GM10248 (cell line): ENCODE data around the gene NNMT.

Experiments used
- CTCF ChIA-PET: fragments of 300-600 bp; sonication (Branson Sonifier 250); formaldehyde crosslinking; extraction: SDS; loops from one replicate; lab custom pipeline; 2021; ENCODE audit warnings: antibody characterized with exemption; lab: Yijun Ruan, JAX
- POLR2A ChIA-PET: fragments of 350-650 bp; sonication (Branson Sonifier 250); formaldehyde crosslinking; extraction: SDS; loops from one replicate; lab custom pipeline; 2020; ENCODE audit warnings: antibody characterized with exemption; lab: Yijun Ruan, JAX
- DNase-seq: peaks from one replicate; pipeline ENCODE4 v3.0.0; 2012; ENCODE audit errors: extremely low spot score
- TF ChIP-seq, protein P1 (sequence below): IDR thresholded peaks from 2 replicates; pipeline ENCODE4 v1.5.1; 2012; ENCODE audit warnings: mild to moderate bottlenecking, low read depth; ENCODE audit errors: extremely low read depth, missing control alignments, control extremely low read depth

Gene NNMT

DNA sequence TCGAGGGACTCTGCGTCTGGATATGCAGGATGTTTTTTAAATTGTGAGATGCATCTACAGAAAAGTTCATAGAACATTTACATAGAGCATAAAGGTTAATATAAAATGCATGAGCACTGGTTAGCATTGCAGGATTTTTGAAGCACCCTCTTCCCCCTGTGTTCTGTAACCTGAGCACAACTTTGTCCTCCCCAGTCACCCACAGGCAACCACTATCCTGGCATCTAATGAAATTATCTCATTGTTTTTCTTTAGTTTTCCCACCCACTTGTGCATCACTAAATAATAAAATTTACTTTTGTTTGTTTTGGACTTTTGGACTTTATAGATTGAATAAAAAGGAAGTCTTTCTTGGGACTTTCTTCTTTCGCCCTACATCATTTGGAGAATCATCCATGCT lies 10.0 kb upstream of the NNMT start:
- no peak for DNase-seq
- TF ChIP-seq, protein P1, sequence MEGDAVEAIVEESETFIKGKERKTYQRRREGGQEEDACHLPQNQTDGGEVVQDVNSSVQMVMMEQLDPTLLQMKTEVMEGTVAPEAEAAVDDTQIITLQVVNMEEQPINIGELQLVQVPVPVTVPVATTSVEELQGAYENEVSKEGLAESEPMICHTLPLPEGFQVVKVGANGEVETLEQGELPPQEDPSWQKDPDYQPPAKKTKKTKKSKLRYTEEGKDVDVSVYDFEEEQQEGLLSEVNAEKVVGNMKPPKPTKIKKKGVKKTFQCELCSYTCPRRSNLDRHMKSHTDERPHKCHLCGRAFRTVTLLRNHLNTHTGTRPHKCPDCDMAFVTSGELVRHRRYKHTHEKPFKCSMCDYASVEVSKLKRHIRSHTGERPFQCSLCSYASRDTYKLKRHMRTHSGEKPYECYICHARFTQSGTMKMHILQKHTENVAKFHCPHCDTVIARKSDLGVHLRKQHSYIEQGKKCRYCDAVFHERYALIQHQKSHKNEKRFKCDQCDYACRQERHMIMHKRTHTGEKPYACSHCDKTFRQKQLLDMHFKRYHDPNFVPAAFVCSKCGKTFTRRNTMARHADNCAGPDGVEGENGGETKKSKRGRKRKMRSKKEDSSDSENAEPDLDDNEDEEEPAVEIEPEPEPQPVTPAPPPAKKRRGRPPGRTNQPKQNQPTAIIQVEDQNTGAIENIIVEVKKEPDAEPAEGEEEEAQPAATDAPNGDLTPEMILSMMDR, result no peak
- POLR2A ChIA-PET, result no interaction called here
- CTCF ChIA-PET, result no interaction called here

DNA sequence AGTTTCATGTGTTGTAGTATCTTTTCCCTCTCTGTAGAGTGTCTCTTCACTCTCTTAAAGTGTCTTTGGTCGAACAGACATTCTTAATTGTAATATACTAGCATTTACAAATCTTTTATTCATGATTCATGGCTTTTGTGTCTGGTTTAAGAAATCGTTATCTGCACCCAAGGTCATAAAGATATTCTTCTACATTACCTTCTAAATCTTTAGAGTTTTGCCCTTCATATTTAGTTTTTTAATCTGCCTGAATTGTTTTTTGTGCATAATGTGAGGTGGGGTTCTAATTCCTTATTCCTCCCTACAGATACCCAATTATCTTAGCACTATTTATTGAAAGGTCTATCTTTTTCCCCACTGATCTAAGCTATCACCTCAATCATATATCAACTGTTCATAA lies 9.0 kb upstream of the NNMT start:
- TF ChIP-seq, protein P1, result no peak
- POLR2A ChIA-PET, result no interaction called here
- CTCF ChIA-PET, result interaction anchor here (1.8 kb wide), 1 partner anchor 25 kb away, joined by 5 read pairs; no protein-coding TSS in a partner anchor
- DNase-seq, result no peak

DNA sequence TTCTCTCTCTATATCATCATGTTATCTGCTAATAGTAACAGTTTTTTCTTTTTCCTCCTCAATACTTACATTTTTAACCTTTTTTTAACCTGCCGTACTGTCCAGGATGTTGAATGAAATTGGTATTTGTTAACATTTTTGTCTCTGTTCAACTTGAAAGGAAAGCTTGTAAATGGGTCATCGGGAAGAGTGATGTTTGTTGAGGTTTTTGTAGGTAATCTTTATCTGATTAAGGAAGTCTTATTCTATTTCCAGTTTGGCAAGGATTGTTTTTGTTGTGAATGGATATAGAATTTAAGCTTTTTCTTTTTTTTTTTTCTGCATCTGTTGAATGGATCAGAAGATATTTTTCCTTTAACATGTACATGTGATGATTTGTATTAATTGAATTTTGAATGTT lies 8.1 kb upstream of the NNMT start:
- ChIA-PET POLR2A (no interaction called here), CTCF (interaction anchor here (0.6 to 1.8 kb wide), 2 partner anchors 10 to 26 kb away, joined by 3 to 5 read pairs; no protein-coding TSS in a partner anchor)
- TF ChIP-seq, protein P1, result no peak
- DNase-seq, result no peak

DNA sequence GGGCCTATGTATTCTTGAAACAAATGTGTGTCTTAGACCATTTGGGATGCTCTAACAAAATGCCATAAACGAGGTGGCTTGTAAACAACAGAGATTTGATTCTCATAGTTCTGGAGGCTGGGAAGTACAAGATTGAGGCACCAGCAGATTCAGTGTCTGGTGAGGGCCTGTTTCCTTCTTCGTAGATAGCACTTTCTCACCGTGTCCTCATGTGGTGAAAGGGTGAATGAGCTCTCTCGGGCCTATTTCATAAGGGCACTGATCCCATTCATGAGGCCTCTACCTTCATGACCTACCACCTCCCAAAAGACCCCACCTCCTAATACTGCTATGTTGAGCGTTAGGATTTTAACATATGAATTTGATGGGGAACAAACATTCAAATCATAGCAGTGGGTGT lies 6.4 kb upstream of the NNMT start:
- CTCF ChIA-PET, result interaction anchor here (1.6 kb wide), 1 partner anchor 19 kb away, joined by 4 read pairs; no protein-coding TSS in a partner anchor
- POLR2A ChIA-PET, result no interaction called here
- TF ChIP-seq, protein P1, result no peak
- DNase-seq, result no peak

DNA sequence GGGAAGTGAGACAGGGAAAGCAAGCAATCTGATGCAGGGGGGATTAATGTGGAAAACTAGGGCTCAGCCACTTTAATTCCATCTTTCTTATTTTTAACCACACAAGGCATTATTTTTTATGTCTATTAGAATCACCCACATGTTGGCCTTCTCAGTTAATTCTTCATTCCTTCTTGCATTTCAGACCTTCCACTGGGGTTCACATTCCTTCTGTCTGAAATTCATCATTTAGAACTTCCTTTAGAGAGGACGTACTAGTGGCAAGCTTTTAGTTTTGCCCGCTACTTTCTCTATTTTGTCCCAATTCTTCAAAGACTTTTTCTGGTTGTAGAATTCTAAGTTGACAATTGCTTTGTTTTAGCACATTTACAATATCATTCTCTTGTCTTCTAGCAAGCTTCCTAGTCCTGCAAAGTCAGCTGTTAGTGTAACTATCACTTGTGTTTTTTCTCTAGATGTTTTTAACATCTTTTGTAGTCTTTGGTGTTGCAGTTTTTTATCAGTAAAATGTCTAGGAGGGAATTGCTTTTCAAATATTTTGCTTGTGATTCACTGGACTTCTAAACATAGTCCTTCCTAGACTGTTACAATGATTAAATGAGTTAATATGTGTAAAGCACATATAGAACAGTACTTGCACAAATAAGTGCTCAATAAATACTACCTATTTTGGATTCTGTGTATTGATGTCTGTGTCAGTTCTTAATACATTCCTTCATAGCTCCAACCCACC lies 5.5 kb upstream of the NNMT start:
- no peak for DNase-seq
- CTCF ChIA-PET, result no interaction called here
- POLR2A ChIA-PET, result no interaction called here
- TF ChIP-seq, protein P1, result no peak

DNA sequence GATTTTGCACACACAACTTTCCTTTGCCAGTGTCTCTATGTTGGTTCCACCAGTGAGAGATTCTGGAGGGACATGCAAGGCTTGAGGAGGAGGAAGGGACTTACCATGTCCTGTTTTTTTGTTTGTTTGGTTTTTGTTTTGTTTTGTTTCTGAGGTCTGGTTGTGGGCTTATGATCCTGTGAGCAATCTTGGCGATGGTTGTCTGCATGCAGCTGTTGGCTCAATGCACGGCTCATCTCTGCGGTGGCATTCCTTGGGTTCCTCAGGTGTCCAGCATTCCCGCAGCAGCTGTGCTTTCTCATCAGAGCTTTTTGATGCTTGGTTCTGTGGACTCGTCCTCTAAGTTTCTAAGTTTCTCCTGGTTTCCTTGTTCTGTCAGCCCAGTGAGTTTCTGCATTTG lies 4.8 kb upstream of the NNMT start:
- no peak for DNase-seq
- TF ChIP-seq, protein P1, result no peak
- ChIA-PET POLR2A (no interaction called here), CTCF (no interaction called here)
